ENCODE results near the gene SLC9A7. TPM values are rescaled to one million over a fixed set of nuclear protein-coding genes. Genes with fewer than 3 reads are reported as not detected.

SLC9A7 gene
- total RNA-seq, 1 donor from 2014 or later, result 5.0 TPM

DNA sequence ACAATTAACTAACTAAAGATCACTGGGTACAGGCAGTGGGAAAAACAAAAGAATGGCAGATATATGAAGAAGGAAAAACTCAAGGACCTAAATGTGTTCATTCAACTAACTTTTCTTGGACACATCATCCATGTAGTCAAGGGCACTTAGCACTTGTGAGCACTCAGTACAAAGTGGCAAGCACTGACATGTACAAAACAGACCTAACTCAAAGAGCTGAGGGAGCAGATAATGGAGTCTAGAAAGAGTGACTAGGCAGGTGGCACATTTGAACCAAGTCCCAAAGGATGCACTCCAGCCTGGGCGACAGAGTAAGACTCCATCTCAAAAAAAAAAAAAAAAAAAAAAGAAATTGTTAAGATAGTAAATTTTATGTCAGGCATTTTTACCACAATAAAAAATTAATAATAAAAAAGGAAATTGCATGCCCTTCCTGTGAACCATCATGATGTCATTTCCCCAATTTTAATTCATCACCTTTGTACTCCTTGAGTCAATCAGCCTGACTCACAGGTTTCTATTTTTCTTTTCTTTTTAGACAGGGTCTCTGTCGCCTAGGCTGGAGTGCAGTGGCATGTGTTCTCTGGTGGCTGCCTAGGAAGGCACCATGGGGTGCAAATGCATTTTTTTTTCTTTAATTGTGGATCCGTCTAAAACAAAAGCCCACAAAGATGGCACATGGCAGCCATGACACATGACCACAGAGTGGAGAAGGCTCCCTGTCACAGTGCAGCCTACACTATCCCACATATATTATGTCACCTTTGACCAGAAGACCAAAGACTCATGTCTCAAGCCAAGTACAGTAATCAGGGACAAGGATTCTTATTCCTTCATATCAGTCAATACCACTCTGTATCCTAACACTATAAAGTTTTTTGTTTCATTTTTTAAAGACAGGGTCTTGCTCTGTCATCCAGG lies 93.4 kb downstream of the SLC9A7 start:
- TF ChIP-seq, protein P1, sequence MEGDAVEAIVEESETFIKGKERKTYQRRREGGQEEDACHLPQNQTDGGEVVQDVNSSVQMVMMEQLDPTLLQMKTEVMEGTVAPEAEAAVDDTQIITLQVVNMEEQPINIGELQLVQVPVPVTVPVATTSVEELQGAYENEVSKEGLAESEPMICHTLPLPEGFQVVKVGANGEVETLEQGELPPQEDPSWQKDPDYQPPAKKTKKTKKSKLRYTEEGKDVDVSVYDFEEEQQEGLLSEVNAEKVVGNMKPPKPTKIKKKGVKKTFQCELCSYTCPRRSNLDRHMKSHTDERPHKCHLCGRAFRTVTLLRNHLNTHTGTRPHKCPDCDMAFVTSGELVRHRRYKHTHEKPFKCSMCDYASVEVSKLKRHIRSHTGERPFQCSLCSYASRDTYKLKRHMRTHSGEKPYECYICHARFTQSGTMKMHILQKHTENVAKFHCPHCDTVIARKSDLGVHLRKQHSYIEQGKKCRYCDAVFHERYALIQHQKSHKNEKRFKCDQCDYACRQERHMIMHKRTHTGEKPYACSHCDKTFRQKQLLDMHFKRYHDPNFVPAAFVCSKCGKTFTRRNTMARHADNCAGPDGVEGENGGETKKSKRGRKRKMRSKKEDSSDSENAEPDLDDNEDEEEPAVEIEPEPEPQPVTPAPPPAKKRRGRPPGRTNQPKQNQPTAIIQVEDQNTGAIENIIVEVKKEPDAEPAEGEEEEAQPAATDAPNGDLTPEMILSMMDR (IDR thresholded peaks at IDR 0.05; ENCODE audit: partially characterized antibody, unreplicated experiment), result no peak
- Mint-ChIP-seq H3K27ac (ENCODE audit: unreplicated experiment) (no peak overlapping the region), H3K4me1 (ENCODE audit: low read depth, unreplicated experiment) (no peaks in the 10 kb centered on the region), H3K9me3 (ENCODE audit: unreplicated experiment) (peaks cover 2% of the 10 kb centered on the region), H3K4me3 (ENCODE audit: unreplicated experiment) (no peak overlapping the region), H3K36me3 (ENCODE audit: unreplicated experiment) (no peaks in the 10 kb centered on the region), H3K27me3 (ENCODE audit: unreplicated experiment) (no peaks in the 10 kb centered on the region)
- no peak for DNase-seq

DNA sequence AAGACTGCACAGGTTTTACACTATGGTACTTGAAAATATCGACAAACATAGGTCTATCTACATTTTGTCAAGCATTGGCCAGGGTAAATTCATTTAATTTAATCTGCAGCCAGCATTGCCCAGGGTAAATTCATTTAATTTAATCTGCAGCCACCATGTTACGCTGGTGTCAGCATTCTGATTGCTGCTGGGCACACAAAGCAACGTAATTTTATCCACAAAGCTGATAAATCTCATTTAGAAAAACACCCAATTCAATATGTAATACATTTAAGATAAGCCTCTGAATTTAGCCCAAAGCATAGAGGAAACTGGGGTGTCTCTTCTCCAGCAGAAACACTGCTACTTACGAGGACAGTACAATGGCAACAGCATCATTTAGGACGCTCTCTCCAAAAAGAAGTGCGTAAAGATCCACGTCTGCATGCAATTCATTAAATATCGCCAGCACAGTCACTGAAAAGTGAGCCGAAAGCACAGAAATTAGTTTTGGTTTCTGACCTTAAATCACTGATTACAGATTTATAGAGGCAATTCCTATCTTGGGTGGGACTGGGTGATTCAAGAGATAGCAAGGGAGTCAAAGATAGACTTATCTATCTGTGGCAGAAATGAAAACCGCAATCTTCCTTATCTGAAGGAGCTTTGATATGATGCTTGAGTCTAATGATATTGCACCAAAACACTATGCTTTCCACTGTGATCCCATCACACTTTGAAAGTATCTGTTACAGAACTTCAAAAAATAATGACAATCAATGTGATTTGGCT lies 96.5 kb downstream of the SLC9A7 start:
- no peaks in the 10 kb centered on the region for H3K4me1 Mint-ChIP-seq (ENCODE audit: low read depth, unreplicated experiment)
- DNase-seq, result no peak
- no peaks in the 10 kb centered on the region for H3K36me3 Mint-ChIP-seq (ENCODE audit: unreplicated experiment)
- TF ChIP-seq, protein P1 (IDR thresholded peaks at IDR 0.05; ENCODE audit: partially characterized antibody, unreplicated experiment), result no peak
- H3K4me3 Mint-ChIP-seq (ENCODE audit: unreplicated experiment), result no peak overlapping the region
- no peak overlapping the region for H3K27ac Mint-ChIP-seq (ENCODE audit: unreplicated experiment)
- H3K9me3 Mint-ChIP-seq (ENCODE audit: unreplicated experiment), result no peaks in the 10 kb centered on the region
- no peaks in the 10 kb centered on the region for H3K27me3 Mint-ChIP-seq (ENCODE audit: unreplicated experiment)

DNA sequence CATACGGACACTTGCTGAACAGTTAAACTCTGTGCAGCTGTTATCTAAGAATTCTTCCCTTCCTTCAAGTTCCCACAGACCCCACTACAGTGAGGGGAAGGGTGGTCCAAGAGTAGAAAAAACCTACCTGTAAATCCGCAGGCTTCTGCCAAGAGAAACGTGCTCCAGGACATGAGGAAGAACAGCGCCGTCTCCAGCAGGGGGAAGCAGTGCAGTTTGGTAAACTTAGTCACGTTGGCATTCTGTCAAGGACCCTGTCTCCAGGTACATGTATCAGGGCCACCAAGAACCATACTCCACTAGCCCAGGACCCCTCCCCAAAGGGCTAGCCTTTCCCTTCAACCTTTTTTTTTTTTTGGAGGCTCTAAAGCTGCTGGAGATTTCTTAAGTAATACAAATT lies 105.4 kb downstream of the SLC9A7 start:
- Mint-ChIP-seq H3K9me3 (ENCODE audit: unreplicated experiment) (no peaks in the 10 kb centered on the region), H3K4me3 (ENCODE audit: unreplicated experiment) (no peak overlapping the region), H3K27ac (ENCODE audit: unreplicated experiment) (no peak overlapping the region), H3K27me3 (ENCODE audit: unreplicated experiment) (no peaks in the 10 kb centered on the region), H3K4me1 (ENCODE audit: low read depth, unreplicated experiment) (peaks cover 2% of the 10 kb centered on the region), H3K36me3 (ENCODE audit: unreplicated experiment) (no peaks in the 10 kb centered on the region)
- TF ChIP-seq, protein P1 (IDR thresholded peaks at IDR 0.05; ENCODE audit: partially characterized antibody, unreplicated experiment), result no peak
- peak; percentile 15 for DNase-seq

DNA sequence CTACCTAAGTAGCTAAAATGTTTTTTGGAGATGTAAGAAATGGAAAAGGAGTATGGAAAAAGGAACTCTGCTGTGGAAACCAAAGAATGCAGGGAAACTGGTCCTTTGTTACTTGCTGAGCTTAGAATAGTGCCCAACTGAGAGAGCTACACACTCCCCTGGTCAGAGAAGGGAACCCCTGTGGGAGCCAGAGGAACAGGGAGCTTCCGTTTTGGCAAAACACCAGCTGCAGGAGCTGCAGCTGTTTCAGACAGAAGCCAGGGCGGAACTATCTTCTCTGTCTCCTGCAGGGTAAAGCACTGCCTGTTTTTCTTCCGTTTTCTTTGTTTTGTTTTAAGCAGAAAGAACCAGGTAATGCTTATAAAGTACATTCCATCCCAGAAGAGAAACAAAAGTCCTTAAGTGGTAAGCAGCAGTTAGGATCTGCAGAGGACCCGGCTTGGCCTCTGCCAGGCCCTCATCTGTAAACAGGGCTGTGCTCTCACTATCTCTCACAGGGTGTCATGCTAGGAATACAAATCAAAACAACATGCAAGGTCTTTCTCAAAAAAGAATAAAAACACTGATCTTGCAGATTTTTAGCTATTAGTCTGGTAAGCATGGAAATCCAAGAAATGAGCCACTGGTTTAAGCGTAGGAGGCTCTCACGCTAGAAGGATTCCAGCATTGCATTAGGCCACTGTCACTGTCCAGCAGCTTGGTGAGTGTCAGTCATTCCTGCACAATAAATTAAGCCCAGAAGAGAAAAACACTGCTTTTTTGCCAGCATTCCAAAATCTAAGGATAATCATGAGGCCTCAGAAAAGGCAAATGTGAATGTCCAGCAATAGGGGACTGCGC lies 109.3 kb downstream of the SLC9A7 start:
- Mint-ChIP-seq H3K4me3 (ENCODE audit: unreplicated experiment) (no peak overlapping the region), H3K36me3 (ENCODE audit: unreplicated experiment) (no peaks in the 10 kb centered on the region), H3K9me3 (ENCODE audit: unreplicated experiment) (no peaks in the 10 kb centered on the region), H3K27me3 (ENCODE audit: unreplicated experiment) (peaks cover 2% of the 10 kb centered on the region), H3K4me1 (ENCODE audit: low read depth, unreplicated experiment) (peaks cover 2% of the 10 kb centered on the region), H3K27ac (ENCODE audit: unreplicated experiment) (no peak overlapping the region)
- no peak for DNase-seq
- TF ChIP-seq, protein P1 (IDR thresholded peaks at IDR 0.05; ENCODE audit: partially characterized antibody, unreplicated experiment), result no peak
